H9 (cell line): ENCODE measurements around the gene DUSP10. TPM values are rescaled to one million over a fixed set of nuclear protein-coding genes. Genes with fewer than 3 reads are reported as not detected.

ENCODE experiments used
- DNase-seq: peaks from one replicate; pipeline ENCODE4 v3.0.0-alpha.2; 2017
- H2AFZ ChIP-seq: one replicate; pipeline ENCODE4 v1.6.1; 2013; ENCODE audit warnings: mild to moderate bottlenecking, low read length, control low read depth, moderate library complexity
- H2AK5ac ChIP-seq: 2 replicates; pipeline ENCODE4 v1.6.1; 2013; ENCODE audit warnings: low read length, control low read depth, mixed read lengths; ENCODE audit not compliant: insufficient read length
- H2BK120ac ChIP-seq: one replicate; pipeline ENCODE4 v1.6.1; 2013; ENCODE audit warnings: low read depth, mild to moderate bottlenecking, low read length, control low read depth, inconsistent platforms; ENCODE audit not compliant: poor library complexity, severe bottlenecking
- H2BK12ac ChIP-seq: 2 replicates; pipeline ENCODE4 v1.6.1; 2013; ENCODE audit warnings: low read length, control low read depth, mixed read lengths, low read depth; ENCODE audit not compliant: insufficient read length
- H2BK15ac ChIP-seq: 2 replicates; pipeline ENCODE4 v1.6.1; 2013; ENCODE audit warnings: low read depth, low read length, control low read depth
- H2BK20ac ChIP-seq: one replicate; pipeline ENCODE4 v1.6.1; 2013; ENCODE audit warnings: low read depth, mild to moderate bottlenecking, low read length, control low read depth, inconsistent platforms; ENCODE audit not compliant: poor library complexity, severe bottlenecking
- H2BK5ac ChIP-seq: 2 replicates; pipeline ENCODE4 v1.6.1; 2013; ENCODE audit warnings: low read length, control low read depth, mixed read lengths; ENCODE audit not compliant: insufficient read length
- H3K14ac ChIP-seq: 2 replicates; pipeline ENCODE4 v1.6.1; 2013; ENCODE audit warnings: low read length, control low read depth; ENCODE audit not compliant: insufficient read depth
- H3K18ac ChIP-seq: 2 replicates; pipeline ENCODE4 v1.6.1; 2013; ENCODE audit warnings: low read depth, mild to moderate bottlenecking, mixed read lengths, low read length, control low read depth; ENCODE audit not compliant: insufficient read length
- H3K23ac ChIP-seq: 2 replicates; pipeline ENCODE4 v1.6.1; 2013; ENCODE audit warnings: low read length, control low read depth, mixed read lengths, low read depth; ENCODE audit not compliant: insufficient read length
- H3K23me2 ChIP-seq: 2 replicates; pipeline ENCODE4 v1.6.1; 2013; ENCODE audit warnings: low read depth, mild to moderate bottlenecking, mixed read lengths, low read length, control low read depth; ENCODE audit not compliant: insufficient read length, poor library complexity, severe bottlenecking
- H3K27ac ChIP-seq: 2 replicates; pipeline ENCODE4 v1.5.1; 2013; ENCODE audit warnings: low read length, control low read depth, mixed read lengths, low read depth; ENCODE audit not compliant: insufficient read length
- H3K27me3 ChIP-seq: 2 replicates; pipeline ENCODE4 v1.6.1; 2013; ENCODE audit warnings: low read length, control low read depth, inconsistent platforms; ENCODE audit not compliant: insufficient read depth
- H3K4ac ChIP-seq: 2 replicates; pipeline ENCODE4 v1.6.1; 2013; ENCODE audit warnings: low read depth, mild to moderate bottlenecking, control low read depth, inconsistent platforms, low read length, moderate library complexity
- H3K4me1 ChIP-seq: 2 replicates; pipeline ENCODE4 v1.6.1; 2013; ENCODE audit warnings: low read length, control low read depth, inconsistent platforms; ENCODE audit not compliant: insufficient read depth
- H3K4me2 ChIP-seq: 2 replicates; pipeline ENCODE4 v1.6.1; 2013; ENCODE audit warnings: low read length, control low read depth, mixed read lengths; ENCODE audit not compliant: insufficient read length, insufficient read depth
- H3K56ac ChIP-seq: 2 replicates; pipeline ENCODE4 v1.6.1; 2013; ENCODE audit warnings: low read depth, mild to moderate bottlenecking, mixed read lengths, low read length, control low read depth; ENCODE audit not compliant: insufficient read length
- H3K79me1 ChIP-seq: 2 replicates; pipeline ENCODE4 v1.6.1; 2013; ENCODE audit warnings: low read depth, mild to moderate bottlenecking, moderate library complexity, low read length, control low read depth, inconsistent platforms; ENCODE audit not compliant: insufficient read depth, poor library complexity, severe bottlenecking
- H3K79me2 ChIP-seq: 2 replicates; pipeline ENCODE4 v1.6.1; 2013; ENCODE audit warnings: low read length, control low read depth, inconsistent platforms; ENCODE audit not compliant: insufficient read depth
- H3K9ac ChIP-seq: 2 replicates; pipeline ENCODE4 v1.6.1; 2013; ENCODE audit warnings: low read length, control low read depth, mixed read lengths; ENCODE audit not compliant: insufficient read length; ENCODE audit errors: extremely low read depth
- H3K9me3 ChIP-seq: one replicate; pipeline ENCODE4 v1.6.1; 2013; ENCODE audit warnings: low read depth, low read length, inconsistent platforms; ENCODE audit not compliant: control insufficient read depth
- H3T11ph ChIP-seq: one replicate; pipeline ENCODE4 v1.6.1; 2013; ENCODE audit warnings: mild to moderate bottlenecking, low read length, control low read depth, inconsistent platforms
- H4K20me1 ChIP-seq: one replicate; pipeline ENCODE4 v1.6.1; 2013; ENCODE audit not compliant: control insufficient read depth, insufficient read length, insufficient read depth
- H4K5ac ChIP-seq: 2 replicates; pipeline ENCODE4 v1.6.1; 2013; ENCODE audit warnings: low read depth, mild to moderate bottlenecking, mixed read lengths, low read length, control low read depth; ENCODE audit not compliant: insufficient read length
- H4K8ac ChIP-seq: replicated peaks from 2 replicates; pipeline ENCODE4 v1.6.1; 2013; ENCODE audit warnings: low read length, control low read depth, mixed read lengths, low read depth; ENCODE audit not compliant: insufficient read length
- H4K91ac ChIP-seq: 2 replicates; pipeline ENCODE4 v1.6.1; 2013; ENCODE audit warnings: low read depth, mild to moderate bottlenecking, moderate library complexity, mixed read lengths, low read length, control low read depth; ENCODE audit not compliant: insufficient read length
- H3K27ac Mint-ChIP-seq, 3 experiments: 2 replicates in 2 of 3; 3 replicates in 1 of 3; pipeline ENCODE4 v1.8.0; 2020 to 2021; ENCODE audit warnings: mixed read lengths in 3 of 3, mild to moderate bottlenecking in 1 of 3, moderate library complexity in 1 of 3
- H3K27me3 Mint-ChIP-seq: 2 replicates; pipeline ENCODE4 v1.8.0; 2021; ENCODE audit warnings: low read depth, mild to moderate bottlenecking, moderate library complexity, mixed read lengths
- H3K36me3 Mint-ChIP-seq, 3 experiments: 2 replicates in 2 of 3; 3 replicates in 1 of 3; pipeline ENCODE4 v1.8.0; 2020 to 2021; ENCODE audit warnings: low read depth in 3 of 3, mixed read lengths in 3 of 3; ENCODE audit not compliant: insufficient read depth in 1 of 3
- H3K4me1 Mint-ChIP-seq, 2 experiments: 2 replicates each; pipeline ENCODE4 v1.8.0; 2020; ENCODE audit warnings: mixed read lengths in 2 of 2
- H3K4me3 Mint-ChIP-seq, 2 experiments: 2 replicates in 1 of 2; 3 replicates in 1 of 2; pipeline ENCODE4 v1.8.0; 2020 to 2021; ENCODE audit warnings: mild to moderate bottlenecking in 2 of 2, mixed read lengths in 2 of 2, moderate library complexity in 1 of 2
- H3K9me3 Mint-ChIP-seq, 2 experiments: 2 replicates in 1 of 2; 3 replicates in 1 of 2; pipeline ENCODE4 v1.8.0; 2020; ENCODE audit warnings: mild to moderate bottlenecking in 2 of 2, mixed read lengths in 2 of 2, moderate library complexity in 1 of 2
- CTCF ChIP-seq: fragments of 200-600 bp; sonication (generic); conservative IDR thresholded peaks from 3 replicates; pipeline ENCODE4 v1.8.0; 2021; ENCODE audit warnings: antibody characterized with exemption, mild to moderate bottlenecking
- WGBS: extraction: QIAGEN DNeasy Blood & Tissue Kit; methylation state at CpG from one replicate; pipeline ENCODE4 v1.1.7; 2013; ENCODE audit warnings: missing lambda C conversion rate, low lambda C conversion rate, mixed read lengths; ENCODE audit not compliant: insufficient read length; ENCODE audit errors: extremely low coverage; 5-methylcytosine and 5-hydroxymethylcytosine counted together
- total RNA-seq: library from RNA; stranded (reverse); gene quantifications from 2 replicates; pipeline ENCODE4 v1.2.1, GENCODE V29; 2021

DUSP10 gene
- total RNA-seq, 1 experiment from 2014 or later, result 2.0 TPM

GRCh38 chr1:221786647-221787046, 44.8 kb upstream of the DUSP10 start:
- Histone ChIP-seq H3K9me3 (no peaks in the 10 kb centered on the region), H2BK20ac (no peak overlapping the region), H3K23me2 (no peaks in the 10 kb centered on the region), H2BK120ac (no peak overlapping the region), H4K20me1 (no peaks in the 10 kb centered on the region), H2BK15ac (no peak overlapping the region), H2BK5ac (no peak overlapping the region), H3K4me2 (no peak overlapping the region), H2BK12ac (no peak overlapping the region), H3K79me1 (no peaks in the 10 kb centered on the region), H3K56ac (no peak overlapping the region), H4K5ac (no peak overlapping the region), H3K27me3 (no peaks in the 10 kb centered on the region), H2AK5ac (no peak overlapping the region), H3K9ac (no peak overlapping the region), H3K4me1 (no peaks in the 10 kb centered on the region), H3K79me2 (no peaks in the 10 kb centered on the region), H3K18ac (no peak overlapping the region), H4K91ac (no peak overlapping the region), H2AFZ (no peak overlapping the region), H3K4ac (no peak overlapping the region), H3K14ac (no peak overlapping the region), H3K27ac (no peak overlapping the region), H3T11ph (no peak overlapping the region), H4K8ac (no peak overlapping the region), H3K23ac (no peak overlapping the region)
- no peak for TF ChIP-seq CTCF
- peaks cover 2% of the 10 kb centered on the region; the same call in 1 of the 2 replicates for H3K27me3 Mint-ChIP-seq
- WGBS, result no CpG with 5 or more reads among the region's 5 CpGs
- H3K36me3 Mint-ChIP-seq, result no peaks in the 10 kb centered on the region
- no peaks in the 10 kb centered on the region for H3K9me3 Mint-ChIP-seq
- H3K27ac Mint-ChIP-seq, result no peak overlapping the region
- no peak for DNase-seq
- no peak overlapping the region for H3K4me3 Mint-ChIP-seq
- peaks cover 13 to 16% of the 10 kb centered on the region in 2 experiments for H3K4me1 Mint-ChIP-seq
